GM18498 (cell line): ENCODE data around the gene RAB5B.

ENCODE experiments used
- ATAC-seq: cut with Tn5 transposase; IDR thresholded peaks from one replicate; pipeline ENCODE4 v1.9.1; 2021; ENCODE audit warnings: mild to moderate bottlenecking, moderate library complexity; ENCODE audit not compliant: unreplicated experiment

Gene RAB5B, protein sequence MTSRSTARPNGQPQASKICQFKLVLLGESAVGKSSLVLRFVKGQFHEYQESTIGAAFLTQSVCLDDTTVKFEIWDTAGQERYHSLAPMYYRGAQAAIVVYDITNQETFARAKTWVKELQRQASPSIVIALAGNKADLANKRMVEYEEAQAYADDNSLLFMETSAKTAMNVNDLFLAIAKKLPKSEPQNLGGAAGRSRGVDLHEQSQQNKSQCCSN

DNA sequence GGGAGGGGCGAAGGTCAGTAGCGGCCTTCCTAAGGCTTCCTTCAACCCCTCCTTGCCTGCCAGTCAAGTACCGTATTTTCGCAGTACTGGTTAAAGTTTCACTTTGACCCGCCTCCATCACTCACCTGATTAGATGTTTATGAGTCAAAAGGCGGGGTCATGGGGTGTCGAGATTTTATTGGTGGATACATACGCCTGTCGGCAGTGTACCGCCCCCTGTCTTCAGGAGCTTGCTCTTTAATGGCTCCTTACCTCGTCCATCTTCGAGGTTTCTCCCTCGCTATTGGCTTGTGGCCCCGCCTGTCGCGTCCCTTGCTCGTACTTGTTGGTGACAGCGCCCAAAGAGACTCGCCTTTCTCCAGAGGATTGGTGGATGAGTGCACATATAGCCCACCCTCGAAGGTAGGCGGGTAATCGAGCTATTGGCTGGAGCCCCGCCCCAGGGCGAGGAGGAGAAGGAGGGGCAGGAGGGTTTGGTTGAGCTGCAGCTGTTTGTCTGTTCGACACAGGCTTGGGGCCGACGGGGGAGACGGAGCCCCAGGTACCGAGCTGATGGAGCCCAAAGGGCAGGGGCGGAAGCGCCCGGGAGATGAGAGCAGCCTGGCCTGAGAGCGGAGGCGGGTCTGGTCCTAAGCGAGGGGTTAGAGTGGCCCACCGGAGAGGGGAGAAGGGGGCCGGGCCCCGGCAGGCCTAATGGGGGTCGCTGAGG lies at the start of gene RAB5B:
RAB5B (plus strand) TSS at position 480 of the 709 bp plus-strand sequence. CDS start 12,883 bp downstream, outside the sequence.
- ATAC-seq: peak; percentile 91

DNA sequence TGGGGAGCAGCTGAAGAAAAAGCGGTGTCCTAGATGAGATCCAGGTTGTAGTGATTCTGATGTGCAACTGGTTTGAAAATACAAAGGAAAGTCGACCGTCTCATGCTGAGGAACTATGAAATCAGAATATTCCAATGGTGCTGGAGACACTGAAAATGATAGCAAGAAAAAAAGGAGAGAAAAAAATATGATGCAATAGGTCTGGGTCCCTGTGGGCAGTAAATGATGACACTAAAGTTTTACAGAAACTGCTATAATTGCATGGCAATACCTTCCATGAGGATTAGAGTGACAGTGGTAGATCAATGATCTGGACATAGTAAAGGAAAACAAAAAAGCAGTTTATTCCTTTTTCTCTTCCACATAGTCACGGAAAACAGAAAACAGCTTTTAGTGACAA lies 48.5 kb upstream of the RAB5B start:
- no peak for ATAC-seq

DNA sequence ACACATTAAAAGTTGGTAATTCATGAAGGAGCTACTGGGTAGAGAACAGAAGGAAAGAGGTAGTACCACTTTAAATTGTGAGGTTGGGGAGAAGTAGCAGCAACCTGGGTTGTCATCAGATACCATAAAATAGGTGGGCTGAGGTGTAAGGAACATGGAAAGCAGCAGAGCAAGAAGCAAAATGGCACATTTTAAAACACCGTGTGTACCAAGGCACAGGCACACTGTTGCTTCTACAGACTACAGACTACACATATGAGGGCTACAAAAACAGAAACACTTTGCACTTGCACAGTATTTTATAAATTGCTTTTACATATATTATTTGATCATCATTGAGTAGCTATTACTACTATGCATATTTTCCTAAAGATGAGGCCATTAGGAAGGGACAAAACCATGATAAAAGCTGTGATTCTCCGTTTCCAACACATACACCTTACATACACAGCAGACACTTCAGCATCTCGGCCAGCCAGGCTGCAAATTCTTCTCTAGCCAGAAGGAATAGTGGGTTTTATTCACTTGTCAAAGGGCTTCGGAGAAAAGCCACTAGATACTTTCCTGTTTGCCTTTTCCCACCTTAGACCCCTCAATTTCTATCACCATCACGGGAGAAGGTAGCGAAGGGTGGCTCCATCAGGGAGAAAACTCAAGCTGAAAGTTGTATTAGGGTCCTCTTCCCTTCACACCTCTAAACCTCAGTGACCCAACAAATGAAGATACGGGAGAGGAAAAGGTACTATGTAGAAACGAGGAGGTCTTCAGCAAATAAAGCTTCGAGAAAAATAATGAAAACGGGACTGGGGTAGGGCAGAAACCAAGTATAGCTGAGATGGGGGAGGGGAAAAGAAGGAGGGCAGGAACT lies 47.8 kb upstream of the RAB5B start:
- no peak for ATAC-seq

DNA sequence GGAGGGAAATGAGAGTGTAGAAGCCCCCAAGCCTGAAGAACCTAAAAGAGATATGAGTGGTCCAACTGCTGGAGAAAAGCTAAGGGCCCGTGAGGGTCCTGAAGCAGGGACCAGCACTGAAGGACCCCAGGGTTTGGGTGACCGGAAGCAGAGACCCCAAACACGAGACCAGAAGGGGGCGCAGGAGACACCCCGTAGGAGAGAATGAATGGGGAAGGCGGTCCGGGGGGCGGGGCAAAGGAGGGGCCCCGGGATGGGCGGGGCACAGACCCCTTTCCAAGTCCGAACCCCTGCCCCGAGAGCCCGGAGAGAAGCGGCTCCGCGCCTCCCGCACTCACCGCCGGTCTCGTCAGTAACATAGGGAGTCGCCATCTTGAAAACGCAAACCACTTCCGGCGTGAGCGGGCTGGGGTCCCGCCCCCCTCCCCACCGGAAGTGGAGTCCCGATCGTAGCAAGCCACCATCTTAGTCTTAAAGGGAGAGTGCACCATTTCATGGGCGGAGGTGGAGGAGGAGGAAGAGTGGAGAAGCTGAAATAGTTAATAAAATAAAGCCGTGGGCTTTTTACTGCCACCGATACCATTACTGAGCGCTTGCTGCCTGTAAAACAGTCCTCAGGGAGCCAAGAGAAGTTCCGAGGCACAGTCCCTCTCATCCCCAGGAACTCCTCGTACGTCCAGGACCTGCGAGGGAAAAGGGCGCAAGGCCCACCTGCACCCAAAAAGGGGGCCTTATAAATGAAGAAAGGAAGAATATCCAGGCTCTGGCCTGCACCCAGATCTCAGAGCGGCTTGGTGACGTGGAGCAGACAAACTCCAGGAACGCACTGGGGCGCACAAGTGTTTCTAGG lies 46.9 kb upstream of the RAB5B start:
- peak; percentile 47 for ATAC-seq

DNA sequence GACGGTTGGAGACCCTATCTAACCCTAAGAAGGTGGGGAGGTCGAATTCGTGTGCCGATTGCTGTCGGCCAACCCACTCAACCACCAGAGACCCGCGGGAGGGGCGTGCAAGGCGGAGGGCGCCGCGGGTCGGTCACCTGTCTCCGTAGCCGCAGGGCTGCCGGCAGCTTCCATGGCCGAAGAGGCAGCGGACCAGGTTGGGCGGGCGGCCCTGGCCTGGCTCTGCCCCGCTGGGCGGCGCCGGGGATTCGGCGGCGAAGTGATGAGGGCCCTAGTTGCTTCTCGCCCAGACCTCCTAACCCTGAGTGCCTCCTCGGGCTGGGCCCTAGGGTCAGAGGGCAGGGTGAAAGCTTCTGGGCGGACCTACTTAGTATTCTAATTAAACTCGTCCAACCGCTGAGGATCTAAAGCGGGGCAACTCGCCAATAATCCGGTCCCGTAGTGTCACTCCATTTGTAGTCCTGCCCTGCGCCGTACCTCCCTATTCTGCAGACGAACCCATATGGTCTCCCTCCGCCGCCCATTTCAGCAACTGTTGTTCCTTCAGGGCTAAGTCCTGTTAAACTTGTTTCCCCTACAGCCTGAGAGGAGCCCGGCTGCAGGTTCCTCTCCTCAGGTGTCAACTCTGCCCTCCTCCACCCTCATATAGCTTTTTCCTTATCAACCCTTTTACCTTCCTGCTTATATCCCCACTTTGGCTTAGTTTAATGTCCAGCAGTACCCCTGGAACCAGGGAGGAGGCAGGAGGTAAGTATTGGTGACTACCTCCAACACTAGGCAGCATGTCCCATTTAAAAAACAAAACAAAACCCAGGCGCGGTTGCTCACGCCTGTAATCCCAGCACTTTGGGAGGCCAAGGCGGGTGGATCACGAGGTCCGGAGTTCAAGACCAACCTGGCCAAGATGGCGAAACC lies 46.0 kb upstream of the RAB5B start, which contains the start of gene PYM1:
PYM1 (minus strand) TSS at position 307 of the 915 bp plus-strand sequence; CDS start at position 174, 133 bp downstream.
- peak; percentile 40 for ATAC-seq

- peak; percentile 38 for ATAC-seq
Measured at GRCh38 chr12:55929306-55929791, 44.5 kb upstream of the RAB5B start.

DNA sequence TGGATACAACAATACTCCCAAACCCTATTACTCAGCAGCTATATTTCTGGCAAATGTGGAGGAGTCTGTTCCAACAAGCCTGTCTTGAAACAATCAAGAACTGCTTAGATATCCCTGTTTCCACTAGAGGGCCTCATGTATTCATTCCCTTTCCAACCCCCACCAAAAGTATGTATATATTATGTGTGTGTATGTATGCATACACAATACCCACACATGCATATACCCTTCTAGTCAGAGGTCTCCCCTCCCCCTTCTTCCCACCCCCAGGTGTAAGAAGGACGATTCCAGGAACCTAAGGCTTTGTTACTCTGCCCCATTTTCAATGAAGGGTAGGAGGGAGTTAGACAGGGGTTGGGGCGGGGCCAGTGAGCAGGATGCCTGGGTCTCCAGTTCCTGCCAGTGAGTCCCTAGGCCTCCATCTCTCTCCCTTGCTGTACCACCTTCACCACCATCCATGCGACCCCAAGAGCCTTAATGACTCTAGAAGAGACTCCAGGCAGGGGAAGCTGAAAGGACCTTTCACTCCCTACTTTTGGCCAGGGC lies 43.0 kb upstream of the RAB5B start, which contains the start of gene DGKA:
DGKA (plus strand) TSS at position 392 of the 546 bp plus-strand sequence. CDS start 5,342 bp downstream, outside the sequence.
- ATAC-seq: no peak

DNA sequence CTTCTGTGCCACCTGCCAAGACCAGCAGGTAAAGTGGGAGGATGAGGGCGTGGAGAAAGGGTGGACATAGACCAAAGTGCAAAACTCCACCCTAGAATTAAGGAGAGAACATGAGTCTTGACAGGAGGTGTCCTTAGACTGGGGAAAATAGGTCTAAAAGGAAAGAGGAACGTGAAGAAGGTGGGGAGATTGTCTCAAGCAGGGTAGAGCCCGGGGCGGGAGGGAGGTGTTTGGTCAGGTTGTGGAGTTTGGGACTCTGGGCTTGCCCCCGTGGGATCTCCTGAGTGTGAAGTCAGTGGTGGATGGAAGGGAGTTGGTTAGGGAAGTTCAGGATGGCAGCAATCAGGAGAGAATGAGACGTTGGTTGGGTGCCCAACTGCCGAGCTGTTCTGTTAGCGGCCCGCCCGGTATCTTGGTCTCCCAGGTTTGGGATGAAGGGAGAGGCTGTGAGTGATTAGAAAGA lies 42.5 kb upstream of the RAB5B start:
- no peak for ATAC-seq

GRCh38 chr12:55931780-55932550 lies 41.9 kb upstream of the RAB5B start:
- ATAC-seq: no peak

DNA sequence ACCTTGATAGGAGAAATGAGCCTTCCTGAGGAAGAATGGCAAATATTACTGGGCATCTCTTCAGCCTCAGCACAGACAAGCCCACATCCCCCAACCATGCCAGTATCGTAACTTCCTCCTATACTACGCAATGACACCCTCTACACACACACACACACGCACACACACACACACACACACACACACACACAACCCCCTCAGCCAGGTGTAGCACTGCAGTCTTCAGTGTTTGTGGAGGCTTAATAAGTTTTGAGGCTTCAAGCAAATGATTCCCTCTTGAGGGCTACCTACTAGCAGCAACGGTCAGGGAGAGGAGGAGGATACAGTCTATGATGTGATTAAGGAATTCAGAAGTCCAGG lies 41.3 kb upstream of the RAB5B start:
- no peak for ATAC-seq

DNA sequence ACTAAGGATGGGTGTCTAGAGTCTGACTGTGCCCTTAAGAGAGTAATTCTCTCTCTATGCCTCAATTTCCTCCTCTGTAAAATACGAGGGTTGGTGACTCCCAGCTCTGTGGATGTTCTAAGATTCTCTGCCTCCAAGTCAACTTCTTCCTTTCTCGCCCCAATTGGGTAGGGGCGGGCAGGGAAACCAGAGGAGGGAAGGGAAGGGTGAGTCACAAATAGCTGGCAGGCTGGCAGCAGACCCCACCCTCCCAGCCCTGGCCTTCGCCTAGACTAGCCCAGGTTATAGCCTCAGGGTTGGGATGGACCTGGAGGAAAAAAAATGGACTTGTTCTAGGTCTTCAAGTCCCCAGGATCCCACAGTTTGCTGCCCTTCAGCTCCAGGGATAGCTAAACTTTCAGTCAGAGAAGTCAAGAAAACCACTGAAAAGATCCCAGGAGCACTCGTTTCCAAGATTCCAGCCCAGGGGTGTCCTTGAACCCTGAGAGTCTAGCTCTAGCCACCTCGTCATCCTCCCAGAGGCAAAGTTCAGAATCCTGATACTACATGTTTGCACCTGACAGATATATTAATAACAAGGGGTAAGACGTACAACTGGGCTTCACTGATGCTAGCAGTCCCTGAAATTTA lies 40.6 kb upstream of the RAB5B start:
- no peak for ATAC-seq

DNA sequence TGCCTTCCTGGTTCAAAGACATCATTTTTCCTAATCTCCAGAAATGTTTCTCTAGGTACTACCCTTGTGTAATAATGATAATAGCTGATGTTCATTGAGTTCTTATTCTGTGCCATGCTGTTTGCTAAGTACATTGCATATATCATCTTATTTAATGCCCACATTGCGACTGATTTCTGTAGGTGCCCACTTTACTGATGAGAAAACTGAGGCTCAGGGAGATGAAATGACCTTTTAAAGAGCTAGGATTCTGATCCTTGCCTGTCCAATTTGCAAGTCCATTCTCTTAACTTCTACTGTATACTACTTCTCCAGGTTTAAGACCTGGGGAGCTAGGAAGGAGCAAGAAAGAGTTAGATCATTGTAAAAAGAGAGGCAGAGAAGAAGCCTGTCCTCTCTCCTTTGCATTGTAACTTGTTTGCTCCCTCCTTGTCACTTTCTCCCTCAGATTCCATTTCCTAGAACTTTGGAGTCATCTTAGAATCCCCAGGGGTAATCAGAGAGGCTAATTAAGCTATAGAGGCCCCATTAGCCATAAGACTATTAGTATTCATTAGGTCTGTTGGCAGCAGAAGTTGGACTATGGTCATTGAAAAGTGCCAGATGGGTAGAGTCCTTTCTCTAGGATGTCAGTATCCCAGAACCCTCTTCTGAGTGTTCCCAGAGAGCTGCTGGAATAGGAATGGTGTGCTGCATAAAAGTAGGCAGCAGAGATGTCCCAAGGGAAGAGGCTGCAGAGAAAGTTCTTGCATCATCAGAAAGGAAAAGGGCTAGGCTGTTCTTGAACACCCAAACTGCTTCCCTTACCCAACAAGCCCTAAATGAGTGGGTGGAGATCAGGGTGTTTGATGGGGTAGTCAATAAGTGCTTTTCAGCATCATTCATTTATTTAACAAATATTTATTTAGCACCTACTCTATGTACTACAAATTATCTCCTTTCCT lies 39.8 kb upstream of the RAB5B start:
- ATAC-seq: no peak

- ATAC-seq: no peak
Measured at GRCh38 chr12:55934773-55935172, 39.1 kb upstream of the RAB5B start.

DNA sequence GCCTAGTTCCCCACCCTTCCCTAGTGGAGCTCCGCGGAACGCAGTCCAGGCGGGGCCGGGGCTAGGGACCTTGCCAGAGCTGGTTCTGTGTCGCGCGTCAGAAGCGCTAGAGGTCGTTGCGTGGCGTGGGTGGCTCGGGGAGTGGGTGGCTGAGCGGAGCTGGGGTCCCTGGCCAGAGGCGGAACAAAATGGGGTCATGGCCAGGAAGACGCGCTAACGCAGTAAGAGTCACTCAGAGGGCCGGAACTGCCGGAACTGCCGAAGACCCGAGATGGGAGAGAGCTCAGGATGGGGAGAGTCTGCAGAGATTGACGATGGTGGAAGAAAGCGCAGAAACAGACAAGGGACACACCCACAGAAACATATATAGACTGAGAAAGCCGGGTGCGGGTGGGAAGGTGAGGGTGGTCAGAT lies 38.1 kb upstream of the RAB5B start:
- no peak for ATAC-seq

GRCh38 chr12:55937981-55938380 lies 35.9 kb upstream of the RAB5B start:
- ATAC-seq: no peak

DNA sequence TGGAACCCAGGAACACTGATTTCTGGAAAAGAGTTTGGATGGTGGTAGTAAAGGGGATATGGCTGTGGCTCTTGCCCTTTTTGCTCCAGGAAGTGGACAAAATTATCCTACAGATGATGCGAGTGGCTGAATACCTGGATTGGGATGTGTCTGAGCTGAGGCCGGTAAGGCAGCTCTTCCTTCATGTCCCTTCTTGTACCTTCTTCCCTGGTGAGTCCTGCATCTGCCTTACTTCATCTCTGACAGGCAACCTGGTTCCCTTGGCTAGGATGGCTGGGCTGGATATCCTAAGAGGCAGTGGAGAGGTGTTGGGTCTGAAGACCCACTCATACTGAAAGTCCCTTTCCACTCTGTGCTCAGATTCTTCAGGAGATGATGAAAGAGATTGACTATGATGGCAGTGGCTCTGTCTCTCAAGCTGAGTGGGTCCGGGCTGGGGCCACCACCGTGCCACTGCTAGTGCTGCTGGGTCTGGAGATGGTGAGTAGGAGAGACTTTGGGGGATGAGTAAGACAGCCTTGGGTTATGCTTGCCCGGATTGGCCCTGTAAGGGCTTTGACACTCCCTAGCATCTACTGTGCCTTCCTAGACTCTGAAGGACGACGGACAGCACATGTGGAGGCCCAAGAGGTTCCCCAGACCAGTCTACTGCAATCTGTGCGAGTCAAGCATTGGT lies 34.9 kb upstream of the RAB5B start:
- no peak for ATAC-seq
